Hepatocyte (in vitro differentiated cells): Measurements from ENCODE around the gene KCNK1.

Experiments
- EZH2 ChIP-seq: fragments of 200-600 bp; sonication (generic); IDR thresholded peaks from 2 replicates; pipeline ENCODE4 v1.6.1; 2016; ENCODE audit warnings: antibody characterized with exemption, mild to moderate bottlenecking, borderline replicate concordance
- EZH2phosphoT487 ChIP-seq: fragments of 200-600 bp; sonication (generic); IDR thresholded peaks from one replicate; pipeline ENCODE4 v1.6.1; 2018; ENCODE audit warnings: antibody characterized with exemption, mild to moderate bottlenecking, low read depth, moderate library complexity; ENCODE audit not compliant: unreplicated experiment, severe bottlenecking
- TF ChIP-seq, protein P1 (sequence below): fragments of 200-600 bp; sonication (generic); IDR thresholded peaks from 2 replicates; pipeline ENCODE4 v1.5.1; 2016; ENCODE audit warnings: antibody characterized with exemption, mild to moderate bottlenecking; ENCODE audit not compliant: poor library complexity

DNA sequence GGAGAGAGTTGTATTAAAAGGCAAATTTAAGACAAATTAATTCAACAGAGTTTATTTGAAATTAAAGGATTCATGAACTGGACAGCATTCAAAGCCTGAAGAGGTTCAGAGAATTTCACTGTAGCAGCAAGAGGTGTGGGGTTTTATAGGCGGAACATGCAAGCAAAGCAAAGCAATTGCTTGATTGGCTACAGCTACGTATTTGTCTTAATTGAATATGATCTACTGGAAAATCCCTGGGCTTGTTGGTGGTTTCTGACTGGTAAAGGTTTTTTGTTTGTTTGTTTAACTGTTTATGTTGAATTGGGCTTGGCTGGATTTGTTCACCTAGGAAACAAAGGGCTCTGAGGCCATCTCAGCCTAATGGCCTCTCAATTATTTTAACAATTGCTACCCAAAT is 61.5 kb downstream of the KCNK1 start:
- TF ChIP-seq, protein P1, sequence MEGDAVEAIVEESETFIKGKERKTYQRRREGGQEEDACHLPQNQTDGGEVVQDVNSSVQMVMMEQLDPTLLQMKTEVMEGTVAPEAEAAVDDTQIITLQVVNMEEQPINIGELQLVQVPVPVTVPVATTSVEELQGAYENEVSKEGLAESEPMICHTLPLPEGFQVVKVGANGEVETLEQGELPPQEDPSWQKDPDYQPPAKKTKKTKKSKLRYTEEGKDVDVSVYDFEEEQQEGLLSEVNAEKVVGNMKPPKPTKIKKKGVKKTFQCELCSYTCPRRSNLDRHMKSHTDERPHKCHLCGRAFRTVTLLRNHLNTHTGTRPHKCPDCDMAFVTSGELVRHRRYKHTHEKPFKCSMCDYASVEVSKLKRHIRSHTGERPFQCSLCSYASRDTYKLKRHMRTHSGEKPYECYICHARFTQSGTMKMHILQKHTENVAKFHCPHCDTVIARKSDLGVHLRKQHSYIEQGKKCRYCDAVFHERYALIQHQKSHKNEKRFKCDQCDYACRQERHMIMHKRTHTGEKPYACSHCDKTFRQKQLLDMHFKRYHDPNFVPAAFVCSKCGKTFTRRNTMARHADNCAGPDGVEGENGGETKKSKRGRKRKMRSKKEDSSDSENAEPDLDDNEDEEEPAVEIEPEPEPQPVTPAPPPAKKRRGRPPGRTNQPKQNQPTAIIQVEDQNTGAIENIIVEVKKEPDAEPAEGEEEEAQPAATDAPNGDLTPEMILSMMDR: no peak
- TF ChIP-seq EZH2 (no peak), EZH2phosphoT487 (no peak)
